HG02610 (cell line): ENCODE measurements around the gene LRRN4.
"Not testable (repeated sequence)": the region's sequence is repeated elsewhere in the genome, so short reads cannot be mapped to it uniquely, and the experiment has no call there.

ENCODE experiments used
- ATAC-seq: cut with Tn5 transposase; IDR thresholded peaks from one replicate; pipeline ENCODE4 v1.9.1; 2021; ENCODE audit warnings: mild to moderate bottlenecking, moderate library complexity; ENCODE audit not compliant: unreplicated experiment

The LRRN4 gene

DNA sequence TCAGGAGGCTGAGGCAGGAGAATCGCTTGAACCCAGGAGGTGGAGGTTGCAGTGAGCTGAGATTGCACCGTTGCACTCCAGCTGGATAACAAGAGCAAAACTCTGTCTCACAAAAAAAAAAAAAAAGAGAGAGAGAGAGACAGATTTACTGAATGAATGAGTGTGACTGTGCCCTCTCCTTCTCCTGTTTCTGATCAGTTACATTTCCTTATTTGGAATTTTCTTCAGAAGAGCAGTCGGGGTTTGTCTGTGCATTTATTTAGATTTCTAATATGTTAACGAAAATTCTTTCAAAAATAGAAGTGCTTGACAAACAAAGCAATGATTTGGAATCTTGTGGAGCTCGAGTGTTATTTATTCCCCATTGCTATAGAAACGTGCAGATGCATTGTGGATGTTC lies 6.4 kb upstream of the LRRN4 start:
- no peak for ATAC-seq

DNA sequence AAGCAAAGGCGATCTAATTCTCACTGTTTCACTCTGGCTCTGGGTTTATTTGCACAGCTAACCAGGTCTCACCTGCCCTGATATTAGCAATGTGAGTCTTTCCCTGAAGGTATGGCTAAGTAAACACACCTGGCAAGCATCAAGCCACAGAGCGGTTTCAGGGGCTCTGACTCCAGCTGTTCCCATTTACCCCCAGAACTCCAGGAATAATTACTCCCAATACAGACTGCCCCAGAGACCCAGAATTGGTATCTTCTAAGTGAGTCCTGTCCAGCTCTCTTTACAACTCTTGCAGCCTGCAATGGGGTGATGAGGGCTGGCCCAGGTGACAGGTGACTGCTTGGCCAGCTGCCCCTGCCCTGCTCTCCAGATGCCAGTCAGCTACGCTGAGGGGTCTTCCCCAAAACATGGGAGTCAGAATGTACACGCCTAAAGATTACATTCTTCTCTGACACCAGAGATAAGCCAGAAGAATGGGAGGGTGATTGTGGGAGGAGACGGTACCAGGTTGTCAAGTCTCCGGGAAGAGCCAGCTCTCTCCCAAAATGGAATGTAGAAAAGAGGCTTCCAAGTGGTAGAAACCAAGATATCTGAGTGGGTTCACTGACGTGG lies 4.9 kb upstream of the LRRN4 start:
- ATAC-seq, result no peak

DNA sequence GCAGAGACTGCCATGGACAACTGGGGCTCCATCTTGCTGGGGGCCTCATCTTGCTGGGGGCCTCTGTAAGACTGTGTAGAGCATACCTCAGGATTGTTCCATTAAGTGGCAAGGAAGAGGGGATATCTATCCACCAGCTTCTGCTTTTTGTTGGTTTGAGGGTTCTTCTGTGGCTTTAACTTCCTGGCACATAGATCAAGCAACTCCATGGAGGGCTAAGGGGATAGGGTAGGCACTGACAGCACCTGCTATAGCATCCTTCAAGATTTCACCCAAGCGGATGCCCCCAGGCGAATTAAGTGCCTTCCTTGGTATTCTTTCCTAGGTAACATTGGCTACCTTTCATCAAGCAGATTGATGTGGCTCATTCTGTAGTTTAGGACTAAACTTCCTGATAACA lies 3.8 kb upstream of the LRRN4 start:
- no peak for ATAC-seq

DNA sequence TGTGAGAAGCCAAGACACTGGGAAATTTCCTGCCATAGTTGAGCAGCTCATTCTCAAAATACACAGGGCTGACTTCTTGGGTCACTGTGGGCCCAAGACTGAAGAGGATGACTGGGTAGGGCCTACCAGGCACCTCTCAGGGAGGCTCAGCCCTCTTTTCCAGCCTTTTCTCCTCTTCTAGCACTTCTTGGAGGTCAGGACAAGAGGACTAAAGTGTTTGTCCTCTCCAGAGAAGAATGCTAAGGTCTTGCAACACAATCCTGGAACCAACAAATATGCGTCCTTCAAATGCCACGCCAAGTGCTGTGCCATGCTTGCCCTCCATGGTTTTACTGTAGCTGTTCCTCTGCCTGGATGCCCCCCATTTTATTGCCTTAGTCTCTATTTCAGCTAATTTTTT lies 3.3 kb upstream of the LRRN4 start:
- ATAC-seq, result no peak

DNA sequence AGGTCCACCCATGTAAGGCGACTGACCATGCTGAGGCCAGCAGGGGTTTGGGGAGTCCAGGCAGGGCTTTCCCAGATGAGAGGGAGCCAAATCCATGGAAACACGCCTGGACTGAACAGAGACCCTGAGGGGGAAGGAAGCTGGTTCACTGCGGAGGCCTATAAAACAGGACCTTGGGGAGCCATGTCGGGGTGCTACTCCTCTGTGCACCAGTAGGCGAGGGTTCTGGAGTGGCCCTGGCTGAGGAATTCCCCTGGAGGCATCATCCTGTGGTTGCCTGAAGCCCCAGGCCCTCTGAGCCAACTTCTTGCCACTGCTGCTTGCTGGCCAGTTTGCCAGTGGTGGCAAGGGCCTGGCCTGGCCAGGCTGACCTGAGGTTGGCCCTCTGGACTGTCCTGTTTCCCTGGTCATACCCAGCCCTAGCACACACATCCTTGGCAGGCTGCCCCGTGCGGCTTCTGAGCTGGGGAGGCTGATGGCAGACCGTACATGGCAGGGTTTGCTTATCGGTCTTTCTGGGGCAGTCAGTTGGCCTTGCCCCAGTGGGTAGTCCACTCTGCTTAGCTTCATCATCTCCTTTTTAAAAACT lies 2.2 kb upstream of the LRRN4 start:
- ATAC-seq, result no peak

DNA sequence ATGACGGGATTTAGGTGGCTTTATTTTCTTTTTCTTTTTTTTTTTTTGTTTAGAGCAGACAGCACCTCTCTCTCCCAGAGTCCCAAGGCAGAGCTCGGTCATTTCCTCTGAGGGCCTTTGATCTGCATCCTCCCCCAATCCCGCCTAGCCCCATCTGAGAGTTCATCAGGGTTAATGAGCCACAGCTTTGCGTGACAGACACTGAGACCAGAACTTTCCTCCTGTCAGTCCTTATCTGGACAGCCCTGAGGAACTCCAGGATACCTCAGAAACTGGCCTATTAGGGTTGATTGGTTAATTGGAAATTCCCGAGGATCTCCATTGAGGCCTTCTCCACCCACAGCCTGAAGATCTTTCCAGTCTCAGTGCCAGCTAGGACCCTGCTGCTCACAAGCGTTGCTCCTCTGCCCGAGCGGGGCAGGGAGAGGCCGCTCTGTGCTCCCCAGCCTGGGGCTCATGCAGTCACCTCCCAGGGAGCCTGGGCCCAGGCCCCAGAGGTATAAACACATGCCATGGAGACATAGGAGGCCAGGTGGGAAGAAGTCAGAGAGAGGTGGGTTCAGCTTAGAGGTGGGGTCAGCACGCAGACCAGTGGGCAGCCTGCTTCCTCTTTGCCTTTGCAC lies 1.4 kb upstream of the LRRN4 start:
- ATAC-seq, result no peak

DNA sequence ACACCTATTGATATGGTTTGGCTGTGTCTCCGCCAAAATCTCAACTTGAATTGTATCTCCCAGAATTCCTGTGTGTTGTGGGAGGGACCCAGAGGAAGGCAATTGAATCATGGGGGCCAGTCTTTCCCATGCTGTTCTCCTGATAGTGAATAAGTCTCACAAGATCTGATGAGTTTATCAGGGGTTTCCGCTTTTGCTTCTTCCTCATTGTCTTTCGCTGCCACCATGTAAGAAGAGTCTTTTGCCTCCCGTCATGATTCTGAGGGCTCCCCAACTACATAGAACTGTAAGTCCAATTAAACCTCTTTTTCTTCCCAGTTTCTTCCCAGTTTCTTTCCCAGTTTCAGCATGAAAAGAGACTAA lies 810 bp upstream of the LRRN4 start:
- not testable (repeated sequence) for ATAC-seq

DNA sequence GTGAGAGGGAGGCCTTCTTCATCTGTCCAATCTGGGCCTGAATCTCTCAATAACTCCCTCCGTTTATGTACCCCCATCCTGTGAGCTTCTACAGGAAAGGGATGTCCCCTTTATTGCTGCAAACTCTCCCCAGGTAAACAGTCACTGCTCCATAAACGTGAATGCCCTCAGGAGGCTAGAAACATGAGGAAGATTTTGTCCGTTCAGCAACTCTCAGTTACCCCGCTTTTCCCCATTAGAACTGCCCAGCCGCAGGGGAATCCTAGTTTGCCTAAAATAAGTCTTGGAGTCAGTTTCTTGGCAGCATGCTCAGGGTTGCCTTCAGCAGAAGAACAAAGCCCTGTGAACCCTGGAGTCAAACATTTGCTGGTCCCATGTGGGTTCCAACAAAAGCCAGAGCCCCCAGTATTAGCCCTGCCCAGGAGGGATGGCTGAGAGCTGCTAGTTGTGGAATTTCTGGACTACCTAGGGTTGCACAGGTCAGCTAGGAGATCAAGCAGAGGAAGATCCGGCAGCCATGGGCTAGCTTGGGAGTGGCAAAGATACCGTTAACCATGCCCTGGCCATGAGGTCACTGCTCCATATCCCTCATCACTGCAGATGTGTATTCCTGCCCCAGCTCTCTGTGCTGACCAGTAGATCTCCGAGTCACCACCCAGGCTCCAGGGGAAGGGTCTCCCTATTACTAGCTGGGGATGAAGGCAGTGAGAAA lies 640 bp downstream of the LRRN4 start:
- no peak for ATAC-seq

DNA sequence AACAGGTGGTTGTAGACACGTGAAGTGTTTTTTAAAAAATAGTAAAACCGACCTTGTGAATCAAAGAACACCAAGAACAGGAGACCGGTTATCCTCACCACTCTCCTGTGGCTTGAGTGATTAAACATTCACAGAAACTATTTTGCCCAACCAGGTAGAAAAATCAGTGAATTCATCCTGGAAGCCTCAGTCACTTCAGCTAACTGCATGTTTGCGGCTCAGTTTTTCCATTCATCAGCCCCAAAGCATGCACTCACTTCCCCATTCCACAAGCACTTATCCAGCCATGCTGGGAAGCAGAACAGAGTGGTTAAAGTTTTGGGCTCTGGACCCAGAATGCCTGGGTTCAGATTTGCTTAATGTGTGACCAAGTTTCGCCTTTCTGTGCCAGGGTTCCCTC lies 2.4 kb downstream of the LRRN4 start:
- ATAC-seq, result no peak

DNA sequence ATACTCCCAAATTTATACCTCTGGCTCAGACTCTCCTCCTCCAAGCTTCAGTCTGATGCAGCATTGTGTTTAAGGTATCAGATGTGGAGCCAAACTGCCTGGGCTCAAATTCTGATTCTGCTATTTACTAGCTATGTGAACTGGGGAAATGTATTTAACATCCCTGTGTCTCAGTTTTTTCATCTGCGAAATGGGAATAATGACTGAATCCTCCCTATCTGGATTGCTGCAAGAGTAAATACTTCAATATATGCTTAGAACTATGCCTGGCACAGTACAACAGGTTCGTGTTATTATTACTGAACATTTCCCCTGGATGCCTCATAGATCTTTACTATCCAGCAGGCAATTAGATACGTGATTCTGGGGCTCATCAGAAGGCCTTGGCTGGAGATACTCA lies 5.5 kb downstream of the LRRN4 start:
- no peak for ATAC-seq

DNA sequence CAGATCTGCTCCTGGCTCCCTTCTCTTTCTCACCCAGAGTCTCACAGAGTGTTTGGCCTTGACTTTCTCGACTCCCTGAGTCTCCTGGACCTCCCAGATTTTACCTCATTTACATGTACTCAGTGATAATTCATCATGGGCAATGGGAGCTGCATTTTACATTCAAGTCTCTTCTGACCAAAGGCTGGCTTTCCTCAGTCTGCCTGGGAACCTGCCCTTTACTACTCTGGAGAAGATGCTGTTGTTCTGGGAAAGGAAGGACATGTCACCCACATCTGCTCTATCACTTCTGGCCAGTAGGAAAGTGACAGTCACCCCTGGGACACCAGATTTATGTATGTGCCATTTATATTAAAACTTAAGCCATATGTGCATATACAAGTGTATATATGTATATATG lies 7.4 kb downstream of the LRRN4 start:
- ATAC-seq, result no peak

DNA sequence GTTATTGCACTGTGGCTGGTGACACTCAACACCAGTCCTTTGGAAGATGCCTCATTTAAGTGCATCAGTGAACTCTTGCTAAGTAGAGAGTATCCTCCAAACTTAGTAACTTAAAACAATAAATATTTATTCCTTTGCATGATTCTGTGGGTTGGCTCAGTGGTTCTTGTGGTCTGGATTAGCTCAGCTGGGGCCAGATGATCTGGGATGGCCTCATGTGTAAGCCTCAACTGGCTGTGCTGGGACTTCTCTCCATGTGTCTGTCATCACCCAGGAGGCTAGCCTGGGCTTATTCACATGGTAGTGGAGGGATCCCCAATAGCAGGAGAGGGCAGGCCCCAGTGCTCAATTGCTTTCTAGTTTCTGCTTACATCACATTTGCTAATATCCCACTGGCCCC lies 8.3 kb downstream of the LRRN4 start:
- no peak for ATAC-seq

DNA sequence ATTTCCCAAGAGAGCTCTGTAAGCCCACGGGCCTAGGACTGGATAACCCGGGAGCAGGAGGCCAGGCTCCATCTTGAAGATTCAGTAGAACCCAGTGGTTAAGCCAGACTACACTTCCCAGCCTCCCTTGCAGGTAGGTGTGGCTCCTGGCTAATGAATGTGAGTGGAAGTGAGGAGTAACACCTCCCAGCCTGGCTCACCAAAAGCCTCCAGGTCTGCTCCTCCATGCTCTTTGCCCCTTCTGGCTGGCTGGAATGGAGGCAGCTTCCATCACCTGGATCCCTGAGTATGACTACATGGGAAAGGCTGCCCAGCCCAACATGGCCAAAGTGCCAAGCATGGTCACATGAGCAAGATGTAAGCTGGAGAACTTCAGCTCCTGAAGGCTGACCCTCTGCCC lies 9.7 kb downstream of the LRRN4 start:
- ATAC-seq, result no peak

DNA sequence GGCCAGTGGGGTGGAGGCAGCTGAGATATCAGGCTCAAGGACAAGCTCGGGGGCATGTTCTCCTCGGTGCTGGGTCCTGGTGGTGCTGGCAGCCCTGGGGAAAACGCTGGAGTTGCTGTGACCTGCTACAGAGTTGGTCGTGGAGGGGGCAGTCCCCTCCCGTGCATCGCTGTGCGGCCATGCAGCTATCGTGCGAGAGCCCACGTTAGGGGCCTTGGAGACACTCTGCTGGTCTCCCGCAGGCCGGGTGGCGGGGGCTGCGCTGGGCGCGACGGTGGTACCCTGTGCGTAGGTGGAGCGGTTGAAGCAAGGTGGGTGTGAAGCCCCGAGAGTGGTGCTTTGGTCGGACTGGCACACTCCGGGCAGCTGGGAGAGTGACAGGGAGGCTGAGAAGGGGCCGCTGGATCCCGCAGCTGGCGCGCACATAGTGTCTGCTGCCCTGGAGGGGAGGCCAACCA lies 12.0 kb downstream of the LRRN4 start:
- no peak for ATAC-seq

DNA sequence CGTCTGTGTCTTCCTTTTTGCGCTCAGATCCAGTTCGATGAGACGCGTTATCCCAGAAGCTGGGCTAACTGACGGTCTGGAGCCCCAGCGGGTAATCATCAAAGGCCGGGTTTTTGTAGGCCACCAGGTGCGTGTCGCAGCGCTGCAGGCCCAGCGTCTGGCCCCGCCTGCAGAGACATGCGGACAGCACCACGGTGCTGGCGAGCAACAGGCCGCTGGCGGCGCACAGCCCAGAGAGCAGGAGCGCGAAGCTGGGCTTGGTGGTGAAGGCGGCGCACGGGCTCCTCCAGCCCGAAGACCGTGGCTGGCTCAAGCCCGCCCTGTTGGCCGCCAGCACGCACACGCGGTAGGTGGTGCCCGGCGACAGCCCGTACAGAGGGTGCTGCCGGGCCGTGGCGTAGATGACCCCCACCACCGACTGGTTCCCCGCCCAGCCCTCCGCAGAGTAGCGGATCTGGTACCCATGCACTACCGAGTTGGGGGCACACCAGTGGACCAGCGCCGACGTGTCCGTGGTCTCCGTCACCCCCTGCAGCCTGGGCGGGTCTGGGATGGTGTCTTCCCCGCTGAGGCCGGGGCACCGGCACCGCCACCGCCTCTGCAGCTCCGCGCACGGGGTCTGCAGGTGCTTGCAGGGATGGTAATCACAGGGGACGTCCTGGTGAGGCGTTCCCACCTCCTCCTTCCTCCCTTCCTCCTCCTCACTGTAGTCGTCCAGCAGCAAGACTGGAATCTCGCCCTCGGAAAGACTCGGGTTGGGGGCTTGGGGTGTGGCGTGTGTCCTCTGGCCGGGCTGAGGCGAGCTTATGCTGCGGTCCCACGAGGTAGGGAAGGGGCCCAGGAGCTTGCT lies 12.7 kb downstream of the LRRN4 start:
- ATAC-seq, result no peak

DNA sequence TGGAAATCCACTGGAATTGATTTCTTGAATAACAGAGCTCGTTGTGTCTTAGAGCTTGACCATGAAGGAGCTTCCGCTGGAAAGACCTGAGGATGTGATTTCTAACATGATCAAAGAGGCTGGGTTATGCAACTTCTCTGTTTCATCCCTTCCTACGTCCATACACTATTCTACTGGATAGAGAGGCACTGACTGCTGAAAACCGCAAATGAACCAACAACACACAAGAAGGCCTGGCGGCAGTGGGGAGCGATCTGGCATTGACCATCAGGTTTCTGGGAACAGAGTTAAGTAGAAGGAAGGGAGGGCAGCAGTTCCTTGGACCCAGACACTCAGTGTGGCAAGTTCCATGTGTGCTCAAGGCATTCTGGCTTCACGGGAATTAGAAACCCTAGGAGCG lies 13.3 kb downstream of the LRRN4 start:
- no peak for ATAC-seq

DNA sequence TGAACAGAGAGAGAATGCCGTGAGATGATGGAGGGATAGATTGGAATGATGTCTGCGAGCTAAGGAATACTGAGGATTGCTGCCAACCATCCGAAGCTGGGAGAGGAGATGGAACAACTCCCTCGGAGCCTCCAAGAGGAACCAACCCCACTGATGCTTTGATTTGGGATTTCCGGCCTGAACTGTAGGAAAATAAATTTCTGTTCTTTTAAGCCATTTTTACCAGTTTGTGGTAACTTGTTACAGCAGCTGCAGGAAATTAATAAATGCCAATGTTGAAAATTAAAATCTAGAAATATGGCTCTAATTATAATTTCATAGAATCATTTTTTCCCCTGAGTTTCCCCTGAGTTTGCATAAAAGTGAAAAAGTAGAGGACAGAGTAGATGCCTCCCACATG lies 14.1 kb downstream of the LRRN4 start:
- ATAC-seq, result no peak

DNA sequence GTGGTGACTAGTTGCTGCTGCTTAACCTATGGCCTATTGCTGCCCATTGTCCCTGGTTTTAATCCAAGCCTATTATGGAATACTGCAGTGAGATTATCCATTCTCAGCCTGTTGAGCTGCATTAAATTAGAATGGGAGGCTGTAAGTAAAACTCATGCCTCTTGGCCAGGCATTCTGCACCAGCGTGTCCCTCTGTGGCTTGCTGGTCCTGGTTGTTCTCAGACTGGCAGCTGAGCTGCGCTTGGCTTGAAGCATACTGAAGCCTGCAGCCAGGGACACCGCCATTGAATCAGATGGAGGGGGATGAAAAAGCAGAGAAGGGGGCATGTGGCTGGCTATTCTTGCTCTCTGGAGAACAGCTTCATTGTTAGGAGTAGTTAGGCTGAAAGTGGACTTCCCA lies 15.6 kb downstream of the LRRN4 start:
- ATAC-seq, result no peak

DNA sequence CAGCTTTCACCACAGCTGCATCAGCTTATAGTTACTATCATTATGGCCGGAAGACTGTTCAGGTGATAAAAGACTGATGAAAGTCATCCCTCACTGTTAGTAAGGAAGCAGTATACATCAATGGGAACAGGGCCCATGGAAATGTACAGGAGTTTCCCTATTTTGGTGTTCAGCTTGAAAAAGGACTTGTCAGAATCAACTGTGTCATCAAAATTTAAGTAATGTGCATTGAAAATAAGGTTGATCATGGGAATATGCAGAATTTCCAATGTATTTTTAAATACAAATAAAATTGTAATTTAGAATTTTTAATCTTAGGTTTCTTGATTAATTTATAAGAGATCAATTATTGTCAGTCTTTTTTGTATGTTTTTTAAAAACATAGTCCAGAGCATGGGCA lies 16.8 kb downstream of the LRRN4 start:
- ATAC-seq, result no peak

DNA sequence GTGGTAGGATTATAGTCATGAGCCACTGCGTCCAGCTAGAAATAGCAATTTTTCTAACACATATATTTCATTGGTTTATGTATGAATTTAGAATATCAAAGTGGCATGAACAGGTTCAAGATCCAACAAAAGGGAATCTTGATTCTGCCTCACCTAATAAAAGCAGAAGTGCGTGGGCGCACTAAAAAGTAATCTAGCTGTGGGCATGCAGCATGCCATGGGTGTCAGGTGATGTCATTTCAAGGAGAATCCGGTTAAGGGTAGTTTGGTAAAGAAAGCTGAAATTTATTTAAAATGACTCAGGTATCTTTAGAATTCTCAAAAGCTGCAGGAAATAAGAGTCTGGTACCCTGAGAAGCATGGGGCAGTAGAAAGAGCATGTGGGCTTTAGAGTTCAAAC lies 17.6 kb downstream of the LRRN4 start:
- no peak for ATAC-seq
